NT2/D1 (cell line): ENCODE results near the gene RANBP1.

Experiments used
- SUZ12 ChIP-seq: IDR thresholded peaks from 2 replicates; pipeline ENCODE4 v1.6.1; 2011; ENCODE audit not compliant: insufficient read length, insufficient read depth; ENCODE audit errors: extremely low read depth
- YY1 ChIP-seq: IDR thresholded peaks from 2 replicates; pipeline ENCODE4 v1.6.1; 2011; ENCODE audit not compliant: insufficient read length, insufficient read depth

- no peak for TF ChIP-seq YY1
- no peak for TF ChIP-seq SUZ12
Measured at GRCh38 chr22:20164863-20165262, 49.0 kb downstream of the RANBP1 start.
